HL-60/S4 treated with retinoic acid at 250 ng/mL for 4 days and 3 days (cell line): ENCODE measurements around the gene LRRC40.

Source experiments
- in situ Hi-C: fragments of 300-500 bp; cut with MboI; formaldehyde crosslinking; loops from 2 replicates; pipeline ENCODE4 v1.7.0; 2022; ENCODE audit warnings: low sequenced_read_pairs

The LRRC40 gene

GRCh38 chr1:70134148-70134547 is 71.2 kb downstream of the LRRC40 start:
- in situ Hi-C loops = loop anchor here (25.0 kb wide), 1 partner anchor 353 kb away; no protein-coding TSS in a partner anchor

DNA sequence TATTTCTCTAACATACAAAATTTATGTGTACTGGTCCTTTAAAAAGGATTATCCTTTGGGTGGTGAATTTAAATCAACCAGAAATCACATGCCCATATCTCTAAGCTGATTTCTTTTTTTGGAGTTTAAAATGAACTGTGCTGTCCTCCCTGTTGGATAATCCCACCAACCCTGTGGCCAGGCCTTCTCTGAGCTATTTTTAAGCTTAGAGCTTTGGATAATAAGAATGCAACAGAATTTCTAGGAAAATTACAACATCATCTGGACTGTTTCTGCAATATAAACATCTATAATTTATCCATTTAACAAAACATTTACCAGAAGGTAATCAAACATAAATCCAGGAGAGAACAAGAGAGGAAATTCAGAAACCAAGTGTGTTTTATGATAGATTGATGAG is 88.3 kb downstream of the LRRC40 start:
- in situ Hi-C loops = no loop called here

DNA sequence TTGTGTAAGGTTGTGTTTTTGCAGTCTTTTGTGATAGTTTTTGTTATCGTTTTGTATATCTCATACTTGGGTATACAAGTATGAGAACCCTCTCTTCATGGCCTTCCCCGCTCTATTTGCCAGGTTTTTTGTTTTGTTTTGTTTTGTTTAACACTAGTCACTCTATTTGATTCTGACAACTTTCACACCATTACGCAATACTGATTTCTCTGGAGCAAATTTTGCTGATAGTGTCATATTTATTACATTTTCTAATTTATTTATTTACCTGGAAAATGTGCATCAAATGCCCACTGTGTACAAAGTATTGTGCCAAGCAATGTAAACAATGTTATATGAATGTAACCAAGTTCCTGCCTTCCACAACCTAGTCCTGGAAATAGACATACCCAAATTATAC is 90.1 kb downstream of the LRRC40 start:
- in situ Hi-C loops = no loop called here

DNA sequence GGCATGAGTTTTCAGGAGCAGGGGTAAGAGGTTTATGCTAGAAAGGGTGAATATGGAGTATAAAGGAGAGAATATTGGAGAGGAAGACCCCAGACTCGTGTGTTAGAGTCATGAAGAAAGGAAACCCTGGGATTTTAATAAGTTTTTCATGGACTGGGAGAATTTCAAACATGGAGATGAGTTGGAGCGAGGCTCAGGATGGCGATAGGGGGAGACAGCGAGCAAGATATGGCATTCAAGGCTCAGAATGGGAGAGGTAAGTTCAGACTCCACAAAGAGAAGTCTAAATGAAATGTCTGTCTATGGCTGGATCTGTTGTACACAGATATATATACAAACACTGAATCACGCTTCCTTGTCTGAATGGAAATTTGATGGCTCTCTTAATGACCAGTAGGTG is 92.5 kb downstream of the LRRC40 start:
- in situ Hi-C loops = no loop called here

DNA sequence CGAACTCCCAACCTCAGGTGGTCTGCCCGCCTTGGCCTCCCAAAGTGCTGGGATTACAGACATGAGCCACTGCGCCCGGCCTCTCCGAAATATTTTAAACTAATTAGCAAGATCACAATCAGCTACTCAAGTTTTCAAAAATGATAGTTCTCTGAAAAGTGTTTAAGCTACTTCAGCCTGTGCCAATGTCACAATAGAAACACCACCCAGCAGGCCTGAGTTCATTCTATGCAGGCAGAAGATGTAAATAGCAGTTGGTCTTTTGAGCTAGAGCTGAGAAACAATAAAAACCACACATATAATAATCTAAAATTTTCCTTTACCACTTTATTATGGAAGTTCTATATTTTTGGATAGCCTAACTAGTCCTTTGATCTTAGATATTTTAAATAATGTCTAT is 96.1 kb downstream of the LRRC40 start:
- in situ Hi-C loops = no loop called here

- in situ Hi-C loops = no loop called here
Observed at GRCh38 chr1:70103770-70104169, 101.6 kb downstream of the LRRC40 start.

DNA sequence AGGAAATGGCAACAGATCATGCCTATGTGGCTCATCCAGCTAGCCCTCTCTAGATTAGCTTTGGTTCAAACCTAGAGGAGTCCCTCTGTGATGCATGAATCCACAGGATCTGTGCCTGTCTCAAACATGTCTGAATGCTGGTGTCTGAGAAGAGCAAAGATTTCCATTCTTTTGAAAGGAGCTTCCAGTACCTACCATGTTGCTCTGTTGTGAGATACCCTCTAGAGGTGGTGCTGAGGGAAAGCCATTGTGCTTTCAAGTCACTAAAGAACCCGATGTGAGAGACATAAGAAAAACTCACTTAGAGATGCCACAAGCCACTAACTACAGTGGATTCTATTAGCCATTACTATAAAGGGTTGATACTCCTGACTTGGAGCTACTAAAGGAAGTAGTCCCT is 103.6 kb downstream of the LRRC40 start:
- in situ Hi-C loops = no loop called here

DNA sequence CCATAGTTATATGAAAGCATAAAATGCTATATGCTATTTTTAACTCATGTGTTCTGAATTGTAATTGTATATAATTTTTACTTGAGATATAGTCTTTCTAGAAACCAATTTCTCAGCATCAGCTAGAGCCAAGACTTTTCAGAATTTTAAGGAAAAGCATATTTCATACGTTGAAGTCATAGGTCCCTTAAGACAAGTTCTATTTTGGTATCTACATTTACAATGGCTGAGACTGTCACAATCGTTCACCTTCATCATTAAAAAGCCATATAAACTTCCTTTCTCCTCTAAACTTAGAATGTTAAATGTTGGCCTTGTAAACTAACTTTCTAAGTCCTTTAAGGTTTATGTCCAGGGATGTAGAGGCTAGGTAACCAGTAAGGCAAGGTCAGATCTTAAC is 104.1 kb downstream of the LRRC40 start:
- in situ Hi-C loops = no loop called here
